ENCODE results near the gene SLC25A22.

GRCh38 chr11:837990-838307, 39.9 kb upstream of the SLC25A22 start:
- TF ChIP-seq CTCF (conservative IDR thresholded peaks at IDR 0.05; ENCODE audit: low read depth, low read length) (no peak), EZH2 (IDR thresholded peaks at IDR 0.05; ENCODE audit: low read length, unreplicated experiment) (no peak)

Data from PC-3 (cell line).